PC-3 (cell line): Measurements from ENCODE around the gene GAA.

ENCODE experiments used
- EZH2 ChIP-seq: fragments of 300-600 bp; sonication (generic); IDR thresholded peaks from one replicate; pipeline ENCODE4 v1.6.1; 2017; ENCODE audit warnings: antibody characterized with exemption, mild to moderate bottlenecking, low read length; ENCODE audit not compliant: unreplicated experiment
- TF ChIP-seq, protein P1 (sequence below): fragments of 300-600 bp; sonication (generic); conservative IDR thresholded peaks from 2 replicates; pipeline ENCODE4 v1.5.1; 2017; ENCODE audit warnings: antibody characterized with exemption, low read depth, mild to moderate bottlenecking, low read length

DNA sequence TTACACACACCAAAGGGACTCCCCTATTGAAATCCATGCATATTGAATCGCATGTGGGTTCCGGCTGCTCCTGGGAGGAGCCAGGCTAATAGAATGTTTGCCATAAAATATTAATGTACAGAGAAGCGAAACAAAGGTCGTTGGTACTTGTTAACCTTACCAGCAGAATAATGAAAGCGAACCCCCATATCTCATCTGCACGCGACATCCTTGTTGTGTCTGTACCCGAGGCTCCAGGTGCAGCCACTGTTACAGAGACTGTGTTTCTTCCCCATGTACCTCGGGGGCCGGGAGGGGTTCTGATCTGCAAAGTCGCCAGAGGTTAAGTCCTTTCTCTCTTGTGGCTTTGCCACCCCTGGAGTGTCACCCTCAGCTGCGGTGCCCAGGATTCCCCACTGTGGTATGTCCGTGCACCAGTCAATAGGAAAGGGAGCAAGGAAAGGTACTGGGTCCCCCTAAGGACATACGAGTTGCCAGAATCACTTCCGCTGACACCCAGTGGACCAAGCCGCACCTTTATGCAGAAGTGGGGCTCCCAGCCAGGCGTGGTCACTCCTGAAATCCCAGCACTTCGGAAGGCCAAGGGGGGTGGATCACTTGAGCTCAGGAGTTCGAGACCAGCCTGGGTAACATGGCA is 2.2 kb downstream of the GAA start:
- TF ChIP-seq EZH2, result no peak
- TF ChIP-seq, protein P1, sequence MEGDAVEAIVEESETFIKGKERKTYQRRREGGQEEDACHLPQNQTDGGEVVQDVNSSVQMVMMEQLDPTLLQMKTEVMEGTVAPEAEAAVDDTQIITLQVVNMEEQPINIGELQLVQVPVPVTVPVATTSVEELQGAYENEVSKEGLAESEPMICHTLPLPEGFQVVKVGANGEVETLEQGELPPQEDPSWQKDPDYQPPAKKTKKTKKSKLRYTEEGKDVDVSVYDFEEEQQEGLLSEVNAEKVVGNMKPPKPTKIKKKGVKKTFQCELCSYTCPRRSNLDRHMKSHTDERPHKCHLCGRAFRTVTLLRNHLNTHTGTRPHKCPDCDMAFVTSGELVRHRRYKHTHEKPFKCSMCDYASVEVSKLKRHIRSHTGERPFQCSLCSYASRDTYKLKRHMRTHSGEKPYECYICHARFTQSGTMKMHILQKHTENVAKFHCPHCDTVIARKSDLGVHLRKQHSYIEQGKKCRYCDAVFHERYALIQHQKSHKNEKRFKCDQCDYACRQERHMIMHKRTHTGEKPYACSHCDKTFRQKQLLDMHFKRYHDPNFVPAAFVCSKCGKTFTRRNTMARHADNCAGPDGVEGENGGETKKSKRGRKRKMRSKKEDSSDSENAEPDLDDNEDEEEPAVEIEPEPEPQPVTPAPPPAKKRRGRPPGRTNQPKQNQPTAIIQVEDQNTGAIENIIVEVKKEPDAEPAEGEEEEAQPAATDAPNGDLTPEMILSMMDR, result no peak
